Neuronal stem cell (in vitro differentiated cells): ENCODE data around the gene CD69.

Experiments used
- DNase-seq: peaks from one replicate; pipeline ENCODE4 v3.0.0-alpha.2; 2013; ENCODE audit warnings: low spot score
- H2AFZ ChIP-seq: one replicate; pipeline ENCODE4 v1.6.1; 2013; ENCODE audit warnings: mild to moderate bottlenecking, low read length, inconsistent platforms
- H2AK5ac ChIP-seq: 2 replicates; pipeline ENCODE4 v1.6.1; 2013; ENCODE audit warnings: low read depth, mild to moderate bottlenecking, inconsistent platforms, low read length, moderate library complexity, mixed read lengths
- H2BK120ac ChIP-seq: 2 replicates; pipeline ENCODE4 v1.6.1; 2013; ENCODE audit warnings: low read depth, mild to moderate bottlenecking, inconsistent platforms, low read length, moderate library complexity, mixed read lengths
- H2BK12ac ChIP-seq: one replicate; pipeline ENCODE4 v1.6.1; 2013; ENCODE audit warnings: low read length, inconsistent platforms
- H2BK15ac ChIP-seq: 2 replicates; pipeline ENCODE4 v1.6.1; 2013; ENCODE audit warnings: mild to moderate bottlenecking, low read length, inconsistent platforms, mixed read lengths
- H2BK5ac ChIP-seq: one replicate; pipeline ENCODE4 v1.6.1; 2013; ENCODE audit warnings: inconsistent platforms, mild to moderate bottlenecking, low read length, moderate library complexity
- H3K14ac ChIP-seq: one replicate; pipeline ENCODE4 v1.6.1; 2013; ENCODE audit warnings: low read length, inconsistent platforms
- H3K18ac ChIP-seq: 2 replicates; pipeline ENCODE4 v1.6.1; 2013; ENCODE audit warnings: low read length, inconsistent platforms
- H3K23ac ChIP-seq: 2 replicates; pipeline ENCODE4 v1.6.1; 2013; ENCODE audit warnings: low read depth, mild to moderate bottlenecking, mixed read lengths, low read length, inconsistent platforms; ENCODE audit not compliant: poor library complexity
- H3K27ac ChIP-seq: replicated peaks from 3 replicates; pipeline ENCODE4 v1.5.1; 2013; ENCODE audit warnings: low read length, inconsistent platforms
- H3K27me3 ChIP-seq, 3 experiments: 2 replicates each; pipeline ENCODE4 v1.6.1; 2013; ENCODE audit warnings: low read length in 3 of 3, mild to moderate bottlenecking in 2 of 3, inconsistent platforms in 1 of 3, low read depth in 1 of 3, mixed read lengths in 1 of 3, moderate library complexity in 1 of 3; ENCODE audit not compliant: control insufficient read depth in 3 of 3, insufficient read depth in 3 of 3
- H3K36me3 ChIP-seq, 2 donors: replicated peaks in 1 of 2; 2 replicates each; pipeline ENCODE4 v1.6.1; 2013; ENCODE audit warnings: low read length in 2 of 2; ENCODE audit not compliant: control insufficient read depth in 2 of 2, insufficient read depth in 2 of 2
- H3K4ac ChIP-seq: 2 replicates; pipeline ENCODE4 v1.6.1; 2013; ENCODE audit warnings: inconsistent platforms, mild to moderate bottlenecking, low read length, moderate library complexity
- H3K4me1 ChIP-seq, 2 donors: 1 replicate in 1 of 2; 2 replicates in 1 of 2; pipeline ENCODE4 v1.6.1; 2013; ENCODE audit warnings: low read length in 2 of 2, low read depth in 1 of 2; ENCODE audit not compliant: control insufficient read depth in 2 of 2, insufficient read depth in 1 of 2
- H3K4me2 ChIP-seq: one replicate; pipeline ENCODE4 v1.6.1; 2013; ENCODE audit warnings: mild to moderate bottlenecking, low read length, inconsistent platforms; ENCODE audit not compliant: insufficient read depth, poor library complexity, severe bottlenecking
- H3K4me3 ChIP-seq, 2 donors: 2 replicates each; pipeline ENCODE4 v1.5.1; 2013; ENCODE audit warnings: low read length in 2 of 2, mild to moderate bottlenecking in 2 of 2, inconsistent platforms in 1 of 2, moderate library complexity in 1 of 2
- H3K79me1 ChIP-seq: one replicate; pipeline ENCODE4 v1.6.1; 2013; ENCODE audit warnings: low read depth, mild to moderate bottlenecking, inconsistent platforms, low read length, moderate library complexity
- H3K9ac ChIP-seq: one replicate; pipeline ENCODE4 v1.6.1; 2013; ENCODE audit warnings: mild to moderate bottlenecking, low read depth, low read length, inconsistent platforms; ENCODE audit not compliant: poor library complexity
- H3K9me3 ChIP-seq, 2 donors: replicated peaks in 1 of 2; 2 replicates each; pipeline versions ENCODE3 to v1.6.1; 2013; ENCODE audit warnings: low read length in 2 of 2, mild to moderate bottlenecking in 2 of 2, inconsistent platforms in 1 of 2, low read depth in 1 of 2, mixed read lengths in 1 of 2, moderate library complexity in 1 of 2; ENCODE audit not compliant: control insufficient read depth in 2 of 2, insufficient read depth in 1 of 2
- H4K8ac ChIP-seq: one replicate; pipeline ENCODE4 v1.6.1; 2013; ENCODE audit warnings: low read depth, mild to moderate bottlenecking, inconsistent platforms, low read length, moderate library complexity
- H4K91ac ChIP-seq: one replicate; pipeline ENCODE4 v1.6.1; 2013; ENCODE audit warnings: low read length, low read depth, mild to moderate bottlenecking, inconsistent platforms; ENCODE audit not compliant: poor library complexity
- WGBS, 2 donors: extraction: QIAGEN DNeasy Blood & Tissue Kit; methylation state at CpG; one replicate each; pipeline ENCODE4 v1.1.7; 2013; ENCODE audit warnings: missing lambda C conversion rate in 2 of 2, mixed read lengths in 1 of 2; ENCODE audit not compliant: insufficient read length in 2 of 2, insufficient replicate concordance in 1 of 2; ENCODE audit errors: extremely low coverage in 2 of 2; 5-methylcytosine and 5-hydroxymethylcytosine counted together

The CD69 gene

GRCh38 chr12:9759694-9760093 is 1.0 kb downstream of the CD69 start:
- Histone ChIP-seq H4K8ac (no peak overlapping the region), H3K36me3 (no peaks in the 10 kb centered on the region), H2BK120ac (no peak overlapping the region), H3K4me2 (no peak overlapping the region), H3K27me3 (peaks cover 0 to 5% (median 1%) of the 10 kb centered on the region in 3 experiments), H3K14ac (no peak overlapping the region), H4K91ac (no peak overlapping the region), H3K18ac (no peak overlapping the region), H2AK5ac (no peak overlapping the region), H2BK12ac (no peak overlapping the region), H2BK15ac (no peak overlapping the region), H3K27ac (no peak overlapping the region), H3K4me1 (peaks cover 3 to 5% of the 10 kb centered on the region in 2 donors), H3K4ac (no peak overlapping the region), H3K4me3 (no peak overlapping the region), H3K23ac (no peak overlapping the region), H3K9me3 (no peaks in the 10 kb centered on the region), H3K79me1 (no peaks in the 10 kb centered on the region), H2AFZ (no peak overlapping the region), H2BK5ac (no peak overlapping the region), H3K9ac (no peak overlapping the region)
- no CpG with 5 or more reads among the region's 1 CpG for WGBS, 2 donors
- DNase-seq = no peak

- Histone ChIP-seq H2BK15ac (no peak overlapping the region), H4K8ac (no peak overlapping the region), H3K36me3 (no peaks in the 10 kb centered on the region), H4K91ac (no peak overlapping the region), H2BK12ac (no peak overlapping the region), H3K4ac (no peak overlapping the region), H2AFZ (no peak overlapping the region), H3K9ac (no peak overlapping the region), H3K79me1 (no peaks in the 10 kb centered on the region), H3K9me3 (no peaks in the 10 kb centered on the region), H3K18ac (no peak overlapping the region), H3K4me2 (no peak overlapping the region), H2BK120ac (no peak overlapping the region), H3K14ac (no peak overlapping the region), H3K27me3 (peaks cover 0 to 5% (median 0%) of the 10 kb centered on the region in 3 experiments), H3K27ac (no peak overlapping the region), H2BK5ac (no peak overlapping the region), H2AK5ac (no peak overlapping the region), H3K4me1 (peaks cover 3% of the 10 kb centered on the region in 2 donors), H3K4me3 (no peak overlapping the region), H3K23ac (no peak overlapping the region)
- no CpG with 5 or more reads among the region's 3 CpGs for WGBS, 2 donors
- no peak for DNase-seq
These were observed 2.6 kb downstream of the CD69 start for GRCh38 chr12:9758119-9758518.

- Histone ChIP-seq H2BK5ac (no peak overlapping the region), H2BK12ac (no peak overlapping the region), H4K91ac (no peak overlapping the region), H3K9me3 (no peaks in the 10 kb centered on the region), H2BK120ac (no peak overlapping the region), H3K4ac (no peak overlapping the region), H3K79me1 (no peaks in the 10 kb centered on the region), H3K9ac (no peak overlapping the region), H3K18ac (no peak overlapping the region), H3K4me2 (no peak overlapping the region), H3K23ac (no peak overlapping the region), H2BK15ac (no peak overlapping the region), H3K14ac (no peak overlapping the region), H3K27me3 (peaks cover 0 to 5% (median 0%) of the 10 kb centered on the region in 3 experiments), H3K4me1 (peaks cover 3% of the 10 kb centered on the region in 2 donors), H2AFZ (no peak overlapping the region), H2AK5ac (no peak overlapping the region), H4K8ac (no peak overlapping the region), H3K4me3 (no peak overlapping the region), H3K36me3 (no peaks in the 10 kb centered on the region), H3K27ac (no peak overlapping the region)
- no peak for DNase-seq
- no CpG with 5 or more reads among the region's 5 CpGs for WGBS, 2 donors
These were observed 3.2 kb downstream of the CD69 start for GRCh38 chr12:9757433-9758025.

DNA sequence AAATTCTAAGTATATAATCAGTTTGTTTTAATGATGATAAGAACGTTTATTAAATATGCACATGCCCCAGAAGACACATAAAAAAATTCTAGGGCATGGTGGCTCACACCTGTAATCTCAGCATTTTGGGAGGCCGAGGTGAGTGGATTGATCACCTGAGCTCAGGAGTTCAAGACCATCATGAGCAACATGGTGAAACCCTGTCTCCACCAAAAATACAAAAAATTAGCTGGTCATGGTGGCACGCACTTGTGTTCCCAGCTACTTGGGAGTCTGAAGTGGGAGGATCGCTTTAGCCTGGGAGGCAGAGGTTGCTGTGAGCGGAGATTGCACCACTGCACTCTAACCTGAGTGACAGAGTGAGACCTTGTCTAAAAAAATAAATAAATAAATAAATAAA is 4.0 kb downstream of the CD69 start:
- Histone ChIP-seq H3K27ac (no peak overlapping the region), H3K79me1 (no peaks in the 10 kb centered on the region), H4K8ac (no peak overlapping the region), H3K14ac (no peak overlapping the region), H3K9ac (no peak overlapping the region), H2BK15ac (no peak overlapping the region), H3K4me1 (peaks cover 3% of the 10 kb centered on the region in 2 donors), H3K9me3 (no peaks in the 10 kb centered on the region), H2AFZ (no peak overlapping the region), H2BK5ac (no peak overlapping the region), H2BK12ac (no peak overlapping the region), H3K4me3 (no peak overlapping the region), H2BK120ac (no peak overlapping the region), H3K18ac (no peak overlapping the region), H3K23ac (no peak overlapping the region), H3K27me3 (peaks cover 0 to 5% (median 0%) of the 10 kb centered on the region in 3 experiments), H3K36me3 (no peaks in the 10 kb centered on the region), H3K4me2 (no peak overlapping the region), H2AK5ac (no peak overlapping the region), H4K91ac (no peak overlapping the region), H3K4ac (no peak overlapping the region)
- no peak for DNase-seq
- WGBS, 2 donors = no CpG with 5 or more reads among the region's 5 CpGs
